Subcutaneous abdominal adipose tissue (tissue), 5 donors: ENCODE results near the gene DNAH17.

Source experiments
- H3K27ac ChIP-seq: one replicate; pipeline ENCODE4 v1.7.0; 2013; ENCODE audit warnings: low read depth, mild to moderate bottlenecking, inconsistent platforms, low read length, moderate library complexity
- H3K27me3 ChIP-seq, 5 donors: one replicate each; pipeline ENCODE4 v1.7.0; 2013; ENCODE audit warnings: low read length in 5 of 5, inconsistent platforms in 1 of 5; ENCODE audit not compliant: control insufficient read depth in 5 of 5, insufficient read depth in 4 of 5
- H3K36me3 ChIP-seq, 5 donors: one replicate each; pipeline ENCODE4 v1.7.0; 2013; ENCODE audit warnings: low read length in 5 of 5; ENCODE audit not compliant: control insufficient read depth in 5 of 5, insufficient read depth in 5 of 5
- H3K4me1 ChIP-seq, 5 donors: one replicate each; pipeline ENCODE4 v1.7.0; 2013; ENCODE audit warnings: low read length in 5 of 5, mild to moderate bottlenecking in 3 of 5, moderate library complexity in 1 of 5; ENCODE audit not compliant: control insufficient read depth in 5 of 5, insufficient read depth in 5 of 5
- H3K4me3 ChIP-seq, 5 donors: one replicate each; pipeline ENCODE4 v1.7.0; 2013; ENCODE audit warnings: low read length in 5 of 5, low read depth in 1 of 5
- H3K9ac ChIP-seq, 5 donors: one replicate each; pipeline ENCODE4 v1.7.0; 2013; ENCODE audit warnings: low read length in 5 of 5, mild to moderate bottlenecking in 4 of 5, moderate library complexity in 3 of 5
- H3K9me3 ChIP-seq, 5 donors: one replicate each; pipeline ENCODE4 v1.7.0; 2013; ENCODE audit warnings: low read length in 5 of 5; ENCODE audit not compliant: control insufficient read depth in 5 of 5
- donor health status: healthy.
- donor health status: healthy.
- donor health status: healthy.
- donor health status: healthy.
- donor health status: healthy.

The DNAH17 gene

GRCh38 chr17:78493853-78494695 lies 83.1 kb downstream of the DNAH17 start:
- no peak overlapping the region for H3K4me3 ChIP-seq
- peaks cover 0 to 15% (median 7%) of the 10 kb centered on the region in 5 donors for H3K27me3 ChIP-seq
- H3K9me3 ChIP-seq: no peaks in the 10 kb centered on the region
- H3K9ac ChIP-seq: no peak overlapping the region
- H3K4me1 ChIP-seq: peaks cover 0 to 6% (median 2%) of the 10 kb centered on the region in 5 donors
- H3K27ac ChIP-seq: no peak overlapping the region
- H3K36me3 ChIP-seq: no peaks in the 10 kb centered on the region

- no peak overlapping the region for H3K4me3 ChIP-seq
- no peaks in the 10 kb centered on the region for H3K9me3 ChIP-seq
- no peak overlapping the region for H3K27ac ChIP-seq
- peaks cover 0 to 6% (median 1%) of the 10 kb centered on the region in 5 donors for H3K4me1 ChIP-seq
- peaks cover 0 to 15% (median 7%) of the 10 kb centered on the region in 5 donors for H3K27me3 ChIP-seq
- H3K9ac ChIP-seq: no peak overlapping the region
- no peaks in the 10 kb centered on the region for H3K36me3 ChIP-seq
These were observed 83.7 kb downstream of the DNAH17 start for GRCh38 chr17:78493450-78493849.

GRCh38 chr17:78492116-78492799 lies 84.9 kb downstream of the DNAH17 start:
- H3K9ac ChIP-seq: no peak overlapping the region
- no peak overlapping the region for H3K27ac ChIP-seq
- H3K4me3 ChIP-seq: no peak overlapping the region
- no peaks in the 10 kb centered on the region for H3K9me3 ChIP-seq
- peaks cover 0 to 5% (median 0%) of the 10 kb centered on the region in 5 donors for H3K4me1 ChIP-seq
- no peaks in the 10 kb centered on the region for H3K36me3 ChIP-seq
- H3K27me3 ChIP-seq: peaks cover 0 to 15% (median 7%) of the 10 kb centered on the region in 5 donors

GRCh38 chr17:78491236-78492115 lies 85.7 kb downstream of the DNAH17 start:
- Histone ChIP-seq H3K27ac (no peak overlapping the region), H3K4me1 (peaks cover 0 to 3% (median 0%) of the 10 kb centered on the region in 5 donors), H3K9ac (no peak overlapping the region), H3K9me3 (no peaks in the 10 kb centered on the region), H3K36me3 (no peaks in the 10 kb centered on the region), H3K27me3 (peaks cover 0 to 15% (median 7%) of the 10 kb centered on the region in 5 donors), H3K4me3 (no peak overlapping the region)

GRCh38 chr17:78490673-78491072 lies 86.5 kb downstream of the DNAH17 start:
- Histone ChIP-seq H3K4me3 (no peak overlapping the region), H3K27me3 (peaks cover 0 to 15% (median 7%) of the 10 kb centered on the region in 5 donors), H3K4me1 (peaks cover 0 to 3% (median 0%) of the 10 kb centered on the region in 5 donors), H3K27ac (no peak overlapping the region), H3K36me3 (no peaks in the 10 kb centered on the region), H3K9me3 (no peaks in the 10 kb centered on the region), H3K9ac (no peak overlapping the region)

GRCh38 chr17:78490156-78490555 lies 87.0 kb downstream of the DNAH17 start:
- Histone ChIP-seq H3K36me3 (no peaks in the 10 kb centered on the region), H3K4me3 (no peak overlapping the region), H3K27ac (no peak overlapping the region), H3K9ac (no peak overlapping the region), H3K4me1 (peaks cover 0 to 3% (median 0%) of the 10 kb centered on the region in 5 donors), H3K27me3 (peaks cover 0 to 14% (median 7%) of the 10 kb centered on the region in 5 donors), H3K9me3 (no peaks in the 10 kb centered on the region)

GRCh38 chr17:78488867-78489634 lies 88.1 kb downstream of the DNAH17 start:
- no peak overlapping the region for H3K27ac ChIP-seq

GRCh38 chr17:78488156-78488555 lies 89.0 kb downstream of the DNAH17 start:
- no peak overlapping the region for H3K4me3 ChIP-seq
- peaks cover 0 to 4% (median 0%) of the 10 kb centered on the region in 5 donors for H3K27me3 ChIP-seq
- H3K27ac ChIP-seq: no peak overlapping the region
- no peaks in the 10 kb centered on the region for H3K36me3 ChIP-seq
- H3K4me1 ChIP-seq: peaks cover 2 to 14% (median 9%) of the 10 kb centered on the region in 5 donors
- no peaks in the 10 kb centered on the region for H3K9me3 ChIP-seq
- no peak overlapping the region for H3K9ac ChIP-seq

More at GRCh38 chr17:78488867-78489634, 88.1 kb downstream of the DNAH17 start:
- Histone ChIP-seq H3K4me1 (peaks cover 2 to 13% (median 9%) of the 10 kb centered on the region in 5 donors), H3K27me3 (peaks cover 0 to 6% (median 2%) of the 10 kb centered on the region in 5 donors), H3K36me3 (no peaks in the 10 kb centered on the region), H3K9ac (no peak overlapping the region), H3K4me3 (no peak overlapping the region), H3K9me3 (no peaks in the 10 kb centered on the region)
